H1 (cell line): ENCODE measurements around the gene COL25A1. TPM values are rescaled to one million over a fixed set of nuclear protein-coding genes. Genes with fewer than 3 reads are reported as not detected.

Experiments
- ASH2L ChIP-seq: fragments of 200-600, 300-600 bp; sonication (generic); IDR thresholded peaks from one replicate; pipeline ENCODE4 v1.7.1; 2017; ENCODE audit warnings: low read length
- BRCA1 ChIP-seq: IDR thresholded peaks from 2 replicates; pipeline ENCODE4 v1.6.1; 2012; ENCODE audit warnings: low read depth, low read length, improper control_type of control experiment
- CBX5 ChIP-seq: fragments of 300-800, 300-1000 bp; sonication (generic); IDR thresholded peaks from 2 replicates; pipeline ENCODE4 v1.7.1; 2016; ENCODE audit warnings: antibody characterized with exemption, low read length, low read depth
- HDAC2 ChIP-seq, 2 experiments: fragments of 300-600 bp in 1 of 2; sonication (generic) in 1 of 2; IDR thresholded peaks; 2 replicates each; pipeline ENCODE4 v1.6.1; 2011 to 2012; ENCODE audit warnings: low read depth in 2 of 2, low read length in 2 of 2, mild to moderate bottlenecking in 2 of 2, moderate library complexity in 2 of 2, borderline replicate concordance in 1 of 2, inconsistent platforms in 1 of 2
- polyA plus RNA-seq, 7 experiments: library from polyadenylated mRNA; depleted of rRNA in 3 of 7; stranded (reverse) in 5 of 7; unstranded in 2 of 7; fragments of >200 nt in 5 of 7; fragments of 200-250 nt in 2 of 7; gene quantifications; 1 replicate in 5 of 7; 2 replicates in 1 of 7; 4 replicates in 1 of 7; pipeline versions ENCODE4 v1.2.1 to v1.2.3, GENCODE V29; 2011 to 2013; ENCODE audit warnings: missing spikeins in 2 of 7, mixed read lengths in 2 of 7
- total RNA-seq: library from RNA; stranded (reverse); fragmentation: NEBNext Ultra II Directional; extraction: Animal tissue kit (Norgen Biotek cat#: 25700); gene quantifications from 2 replicates; pipeline ENCODE4 v1.2.1, GENCODE V29; 2021
- TF ChIP-seq, protein P1 (sequence below): IDR thresholded peaks from 2 replicates; pipeline ENCODE4 v1.6.1; 2012; ENCODE audit warnings: inconsistent platforms

Gene COL25A1
- total and polyA plus RNA-seq, 2 of the 8 experiments (the other 6 are each of a cell fraction or from before 2014, with no cell fraction given): 1.1 to 8.3 TPM

DNA sequence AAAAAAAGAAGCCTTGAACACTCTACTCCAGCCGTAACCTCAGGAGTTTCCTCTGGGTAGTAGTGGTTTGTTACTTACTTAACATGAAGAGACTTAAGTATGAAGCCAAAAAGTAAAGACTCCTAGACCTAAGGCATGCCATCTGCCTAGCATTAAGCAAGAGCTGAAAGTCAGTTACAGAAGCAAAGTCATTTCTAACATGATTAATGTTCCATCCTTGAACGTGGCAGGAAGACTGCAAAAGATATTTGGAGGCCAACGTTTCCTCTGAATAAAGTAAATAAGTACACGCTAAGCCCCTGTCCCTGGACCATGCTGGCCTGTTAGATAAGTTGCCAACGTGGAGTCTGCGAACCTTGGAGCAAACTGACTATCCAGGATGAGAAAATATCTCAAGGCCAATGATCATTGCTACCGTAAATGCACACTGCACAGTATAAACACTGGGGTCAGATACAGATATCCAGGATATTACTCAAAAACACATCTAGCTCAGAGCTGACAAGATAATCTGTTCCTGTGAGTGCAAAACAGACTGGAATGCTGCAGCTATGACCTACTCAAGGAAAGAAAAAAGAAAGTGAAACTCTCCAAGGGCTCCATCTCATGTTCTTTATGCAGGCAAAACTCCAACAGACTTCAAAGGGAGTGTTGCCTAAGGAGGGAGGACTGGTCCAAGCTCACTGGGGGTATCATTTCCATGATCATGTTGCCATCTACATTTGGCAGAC lies 255.8 kb downstream of the COL25A1 start (continued):
- TF ChIP-seq BRCA1 (no peak), HDAC2 (IDR thresholded peaks at IDR 0.05; ENCODE audit: borderline replicate concordance in 1 of 2, low read depth in 2 of 2, low read length in 2 of 2) (no peak), ASH2L (no peak), CBX5 (no peak)
- TF ChIP-seq, protein P1, sequence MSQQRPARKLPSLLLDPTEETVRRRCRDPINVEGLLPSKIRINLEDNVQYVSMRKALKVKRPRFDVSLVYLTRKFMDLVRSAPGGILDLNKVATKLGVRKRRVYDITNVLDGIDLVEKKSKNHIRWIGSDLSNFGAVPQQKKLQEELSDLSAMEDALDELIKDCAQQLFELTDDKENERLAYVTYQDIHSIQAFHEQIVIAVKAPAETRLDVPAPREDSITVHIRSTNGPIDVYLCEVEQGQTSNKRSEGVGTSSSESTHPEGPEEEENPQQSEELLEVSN: no peak
